Activated CD8-positive, alpha-beta T cell treated with anti-CD3 and anti-CD28 coated beads for 36 hours (primary cell): ENCODE results near the gene TACSTD2. TPM values are rescaled to one million over a fixed set of nuclear protein-coding genes. Genes with fewer than 3 reads are reported as not detected.

ENCODE experiments used
- ATAC-seq: fragments of 200-7000 bp; cut with Tn5 transposase; one replicate; pipeline ENCODE4 v1.10.0; 2021; ENCODE audit warnings: mild to moderate bottlenecking, moderate library complexity
- CTCF ChIA-PET: fragments of 350-600 bp; sonication (Branson Sonifier 250); formaldehyde crosslinking; loops from one replicate; lab custom pipeline; 2021; ENCODE audit warnings: antibody characterized with exemption; lab: Charles Lee
- POLR2A ChIA-PET: fragments of 350-600 bp; sonication (Branson Sonifier 250); formaldehyde crosslinking; loops from one replicate; lab custom pipeline; 2021; ENCODE audit warnings: antibody characterized with exemption; lab: Charles Lee
- DNase-seq: peaks from one replicate; pipeline ENCODE4 v3.0.0-alpha.2; 2020
- H3K27ac Mint-ChIP-seq: one replicate; pipeline ENCODE4 v1.8.0; 2021; ENCODE audit warnings: mild to moderate bottlenecking, mixed read lengths
- H3K27me3 Mint-ChIP-seq: one replicate; pipeline ENCODE4 v1.8.0; 2021; ENCODE audit warnings: mixed read lengths
- H3K36me3 Mint-ChIP-seq: one replicate; pipeline ENCODE4 v1.8.0; 2021; ENCODE audit warnings: low read depth, mixed read lengths
- H3K4me1 Mint-ChIP-seq: one replicate; pipeline ENCODE4 v1.8.0; 2021; ENCODE audit warnings: low read depth, mixed read lengths
- H3K4me3 Mint-ChIP-seq: one replicate; pipeline ENCODE4 v1.8.0; 2021; ENCODE audit warnings: mild to moderate bottlenecking, moderate library complexity, mixed read lengths
- H3K9me3 Mint-ChIP-seq: one replicate; pipeline ENCODE4 v1.8.0; 2021; ENCODE audit warnings: mixed read lengths
- intact Hi-C: fragments of 100-400 bp; cut with micrococcal nuclease; formaldehyde crosslinking; loops from one replicate; pipeline ENCODE4 v1.10.0; 2022
- total RNA-seq, 2 experiments: library from RNA; stranded (reverse); gene quantifications; one replicate each; pipeline ENCODE4 v1.2.3, GENCODE V29; 2021
- TF ChIP-seq, protein P1 (sequence below): fragments of 200-600 bp; IDR thresholded peaks from one replicate; pipeline ENCODE4 v1.8.0; 2022; ENCODE audit warnings: antibody characterized with exemption, mild to moderate bottlenecking

The TACSTD2 gene
- total RNA-seq, 2 experiments from 2014 or later: 0.68 to 0.92 TPM

DNA sequence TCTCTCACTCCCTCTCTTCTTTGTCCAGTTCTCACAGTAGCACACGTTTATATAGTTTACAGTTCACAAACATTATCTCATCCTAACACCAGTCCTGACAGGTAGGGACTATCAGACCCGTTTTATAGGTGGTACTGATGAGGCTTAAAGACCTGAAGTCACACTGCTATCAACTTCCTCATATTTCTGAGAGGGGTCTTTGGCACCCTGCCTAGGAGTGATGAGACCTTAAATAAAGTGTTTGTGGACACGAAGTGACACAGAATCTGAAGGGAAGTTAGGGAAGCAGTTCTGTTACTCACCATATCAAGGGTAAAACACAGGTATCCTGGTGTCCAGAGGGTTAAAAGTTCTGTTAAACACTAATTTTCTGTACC lies 590 bp upstream of the TACSTD2 start:
- H3K27ac Mint-ChIP-seq: no peak overlapping the region

DNA sequence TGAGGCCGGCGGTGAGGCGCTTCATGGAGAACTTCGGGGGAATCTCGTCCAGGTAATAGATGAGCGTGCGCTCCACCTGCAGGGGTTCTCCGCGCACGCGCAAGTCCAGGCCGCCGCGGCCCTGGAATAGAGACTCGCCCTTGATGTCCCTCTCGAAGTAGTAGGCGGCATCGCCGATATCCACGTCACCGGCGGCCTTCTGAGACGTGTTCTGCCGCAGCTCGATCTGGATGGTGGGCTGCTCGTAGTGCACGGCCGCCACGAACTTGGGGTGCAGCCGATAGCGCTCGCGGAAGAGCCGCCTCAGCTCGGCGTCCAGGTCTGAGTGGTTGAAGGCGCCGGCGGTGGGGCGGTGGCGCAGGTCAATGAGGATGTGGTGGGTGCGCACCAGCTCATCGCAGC lies 726 bp downstream of the TACSTD2 start:
- TF ChIP-seq, protein P1, sequence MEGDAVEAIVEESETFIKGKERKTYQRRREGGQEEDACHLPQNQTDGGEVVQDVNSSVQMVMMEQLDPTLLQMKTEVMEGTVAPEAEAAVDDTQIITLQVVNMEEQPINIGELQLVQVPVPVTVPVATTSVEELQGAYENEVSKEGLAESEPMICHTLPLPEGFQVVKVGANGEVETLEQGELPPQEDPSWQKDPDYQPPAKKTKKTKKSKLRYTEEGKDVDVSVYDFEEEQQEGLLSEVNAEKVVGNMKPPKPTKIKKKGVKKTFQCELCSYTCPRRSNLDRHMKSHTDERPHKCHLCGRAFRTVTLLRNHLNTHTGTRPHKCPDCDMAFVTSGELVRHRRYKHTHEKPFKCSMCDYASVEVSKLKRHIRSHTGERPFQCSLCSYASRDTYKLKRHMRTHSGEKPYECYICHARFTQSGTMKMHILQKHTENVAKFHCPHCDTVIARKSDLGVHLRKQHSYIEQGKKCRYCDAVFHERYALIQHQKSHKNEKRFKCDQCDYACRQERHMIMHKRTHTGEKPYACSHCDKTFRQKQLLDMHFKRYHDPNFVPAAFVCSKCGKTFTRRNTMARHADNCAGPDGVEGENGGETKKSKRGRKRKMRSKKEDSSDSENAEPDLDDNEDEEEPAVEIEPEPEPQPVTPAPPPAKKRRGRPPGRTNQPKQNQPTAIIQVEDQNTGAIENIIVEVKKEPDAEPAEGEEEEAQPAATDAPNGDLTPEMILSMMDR: no peak
- CTCF ChIA-PET: interaction anchor here (2.6 kb wide), 1 partner anchor 30 kb away, joined by 7 read pairs; the partner anchor contains the start of gene OMA1
- DNase-seq: peak; percentile 59
- Mint-ChIP-seq H3K27ac (no peak overlapping the region), H3K9me3 (no peaks in the 10 kb centered on the region), H3K4me1 (peaks cover 31% of the 10 kb centered on the region), H3K36me3 (no peaks in the 10 kb centered on the region), H3K27me3 (peaks cover 64% of the 10 kb centered on the region), H3K4me3 (peak overlapping the region; percentile 69)
- ATAC-seq: peak; percentile 47
- intact Hi-C loops: no loop called here
- POLR2A ChIA-PET: interaction anchor here (1.1 kb wide), 1 partner anchor 48 kb away, joined by 3 read pairs; no protein-coding TSS in a partner anchor

More for the DNA sequence above, 590 bp upstream of the TACSTD2 start:
- DNase-seq: no peak
- intact Hi-C loops: no loop called here
- ChIA-PET POLR2A (no interaction called here), CTCF (interaction anchor here (0.9 kb wide), 1 partner anchor 74 kb away, joined by 3 read pairs; no protein-coding TSS in a partner anchor)
- Mint-ChIP-seq H3K27me3 (peaks cover 58% of the 10 kb centered on the region), H3K4me3 (peak overlapping the region; percentile 54), H3K4me1 (peaks cover 31% of the 10 kb centered on the region), H3K9me3 (no peaks in the 10 kb centered on the region), H3K36me3 (no peaks in the 10 kb centered on the region)
- ATAC-seq: no peak
- TF ChIP-seq, protein P1: no peak

DNA sequence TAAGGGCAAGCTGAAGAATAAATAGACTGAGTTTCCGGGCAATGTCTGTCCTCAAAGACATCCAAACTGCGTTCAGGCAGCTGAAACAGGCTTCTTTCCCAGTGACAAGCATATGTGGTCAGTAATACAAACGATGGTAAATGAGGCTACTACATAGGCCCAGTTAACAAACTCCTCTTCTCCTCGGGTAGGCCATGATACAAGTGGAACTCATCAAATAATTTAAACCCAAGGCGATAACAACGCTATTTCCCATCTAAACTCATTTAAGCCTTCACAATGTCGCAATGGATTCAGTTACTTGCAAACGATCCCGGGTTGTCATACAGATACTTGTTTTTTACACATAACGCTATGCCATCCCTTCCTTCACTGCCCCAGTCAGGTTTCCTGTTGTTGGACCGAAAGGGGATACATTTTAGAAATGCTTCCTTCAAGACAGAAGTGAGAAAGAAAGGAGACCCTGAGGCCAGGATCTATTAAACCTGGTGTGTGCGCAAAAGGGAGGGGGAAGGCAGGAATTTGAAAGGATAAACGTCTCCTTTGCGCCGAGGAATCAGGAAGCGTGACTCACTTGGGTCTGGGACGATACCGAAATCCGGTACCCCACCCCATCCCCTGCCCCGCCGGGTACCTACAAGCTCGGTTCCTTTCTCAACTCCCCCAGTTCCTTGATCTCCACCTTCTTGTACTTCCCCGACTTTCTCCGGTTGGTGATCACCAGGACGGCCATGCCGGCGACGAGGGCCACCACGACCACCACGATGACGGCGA lies 1.3 kb downstream of the TACSTD2 start:
- H3K27ac Mint-ChIP-seq: no peak overlapping the region
- ChIA-PET CTCF (interaction anchor here (1.9 to 2.6 kb wide), 2 partner anchors 29 to 76 kb away, joined by 7 read pairs; partner anchors contain the start of gene OMA1), POLR2A (interaction anchor here (1.1 kb wide), 1 partner anchor 48 kb away, joined by 3 read pairs; no protein-coding TSS in a partner anchor)
- ATAC-seq (no peak), DNase-seq (no peak)
- H3K4me3 Mint-ChIP-seq: peak overlapping the region; percentile 69
- peaks cover 62% of the 10 kb centered on the region for H3K27me3 Mint-ChIP-seq
- intact Hi-C loops: no loop called here
- H3K36me3 Mint-ChIP-seq: no peaks in the 10 kb centered on the region
- H3K9me3 Mint-ChIP-seq: no peaks in the 10 kb centered on the region
- H3K4me1 Mint-ChIP-seq: peaks cover 31% of the 10 kb centered on the region
- TF ChIP-seq, protein P1: no peak

DNA sequence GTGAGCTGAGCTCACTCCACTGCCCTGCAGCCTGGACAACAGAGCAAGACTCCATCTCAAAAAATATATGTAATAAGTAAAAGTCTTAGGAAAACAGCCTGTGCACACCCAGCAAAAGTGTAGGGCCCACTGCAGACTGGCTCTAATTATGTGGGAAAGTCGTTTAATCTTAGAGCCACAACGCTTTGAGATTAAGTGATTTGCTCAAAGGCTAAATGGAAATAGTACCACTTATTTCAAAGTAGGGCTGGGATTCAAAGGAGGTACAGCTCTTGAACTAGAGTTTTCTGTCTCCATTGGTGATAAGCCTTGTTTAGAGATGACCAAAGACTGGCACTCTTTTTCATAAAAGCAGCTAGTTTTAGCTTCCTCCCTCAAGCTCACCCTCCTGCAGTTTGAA lies 2.2 kb downstream of the TACSTD2 start:
- Mint-ChIP-seq H3K27me3 (peaks cover 64% of the 10 kb centered on the region), H3K36me3 (no peaks in the 10 kb centered on the region), H3K4me3 (peak overlapping the region; percentile 69), H3K9me3 (no peaks in the 10 kb centered on the region), H3K27ac (no peak overlapping the region), H3K4me1 (peaks cover 31% of the 10 kb centered on the region)
- intact Hi-C loops: no loop called here
- DNase-seq (no peak), ATAC-seq (no peak)
- TF ChIP-seq, protein P1: no peak
- POLR2A ChIA-PET: no interaction called here
- CTCF ChIA-PET: interaction anchor here (1.9 to 2.6 kb wide), 2 partner anchors 28 to 77 kb away, joined by 7 read pairs; partner anchors contain the start of gene OMA1
